Middle frontal gyrus (tissue), 1 donor: ENCODE results near the gene CPT1A.

ENCODE experiments used
- DNase-seq: peaks from one replicate; pipeline ENCODE4 v3.0.0-alpha.2; 2015; ENCODE audit warnings: low spot score; ENCODE audit errors: extremely low spot score

The CPT1A gene

DNA sequence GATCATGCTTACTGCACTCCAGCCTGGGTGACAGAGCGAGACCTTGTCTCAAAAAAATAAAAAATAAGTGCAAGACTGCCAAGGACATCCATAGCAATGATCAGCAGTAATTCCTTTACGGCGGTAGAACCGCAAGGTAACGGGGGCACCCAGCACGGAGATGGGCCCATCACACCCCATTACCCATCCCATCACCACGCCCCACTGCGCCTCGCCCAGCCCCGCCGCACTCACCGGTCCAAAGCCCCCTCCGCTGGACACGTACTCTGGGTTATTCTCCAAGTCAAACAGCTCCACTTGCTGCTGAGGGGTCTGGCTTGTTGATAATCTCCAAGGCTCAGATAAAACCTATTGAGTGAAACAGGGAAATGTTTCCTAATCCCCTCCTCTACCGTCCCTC, 81.7 kb downstream of the CPT1A start:
- no peak for DNase-seq

DNA sequence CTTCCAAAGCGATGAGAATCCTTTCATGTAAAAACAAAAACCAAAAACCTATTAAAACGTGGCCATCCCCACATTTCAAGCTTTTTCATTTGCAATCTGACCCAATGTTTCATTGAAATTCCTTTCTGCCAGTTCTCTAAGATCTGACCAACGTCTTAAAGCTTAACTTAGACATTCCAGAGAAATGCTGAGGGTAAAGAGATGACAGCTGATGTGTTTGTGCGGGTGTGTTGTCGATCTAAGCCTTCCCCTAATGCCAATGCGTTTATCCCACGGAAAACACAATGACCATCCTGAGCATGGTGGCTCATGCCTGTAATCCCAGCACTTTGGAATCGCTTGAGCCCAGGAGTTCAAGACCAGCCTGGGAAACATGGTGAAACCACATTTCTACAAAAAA, 84.0 kb downstream of the CPT1A start:
- no peak for DNase-seq

DNA sequence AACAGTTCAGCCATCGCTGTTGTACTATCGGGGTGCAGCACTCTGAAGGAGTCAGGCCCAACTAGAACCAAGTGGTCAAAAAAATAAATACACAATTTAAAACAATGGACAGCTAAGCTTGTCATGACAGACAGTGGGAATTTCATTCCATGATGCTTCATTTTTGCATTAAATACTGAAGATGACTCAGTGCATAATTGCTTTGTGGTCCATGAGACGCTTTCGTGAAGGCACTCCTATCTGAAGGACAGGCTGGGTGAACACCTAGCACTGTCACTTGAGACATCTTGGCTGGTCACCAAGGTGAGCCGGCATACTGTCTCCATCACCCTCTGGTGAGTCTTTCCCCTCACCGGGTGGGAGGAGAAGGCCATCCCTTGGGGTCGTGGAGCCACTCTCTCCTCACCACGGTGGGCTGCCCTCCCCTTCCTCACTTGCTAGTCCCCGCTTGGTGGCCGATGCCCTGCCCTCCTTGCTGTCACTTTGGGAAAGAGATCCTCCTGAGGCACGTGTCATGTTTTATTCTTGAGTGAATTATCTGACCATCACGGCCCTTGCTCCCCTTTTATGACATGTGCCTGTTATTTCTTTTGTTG, 85.4 kb downstream of the CPT1A start:
- DNase-seq: no peak

DNA sequence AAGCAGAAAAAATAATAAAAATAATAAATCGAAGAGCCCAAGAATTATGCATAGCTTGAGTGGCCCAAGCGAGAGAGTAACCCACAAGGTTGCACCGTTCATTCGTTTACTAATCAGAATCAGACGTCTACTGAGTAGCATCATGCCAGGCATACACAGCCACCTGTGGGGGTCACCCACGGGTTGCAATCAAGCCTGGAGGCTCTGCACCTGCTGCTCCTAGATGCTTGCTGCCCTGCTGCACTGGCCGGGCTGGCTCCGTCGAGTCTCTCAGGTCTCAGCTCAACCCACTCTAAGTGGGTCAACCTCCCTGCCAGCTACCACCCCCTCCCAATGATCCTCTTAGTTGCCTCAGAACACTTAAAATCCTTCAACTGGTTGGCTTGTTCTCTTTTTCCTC, 88.4 kb downstream of the CPT1A start:
- no peak for DNase-seq

DNA sequence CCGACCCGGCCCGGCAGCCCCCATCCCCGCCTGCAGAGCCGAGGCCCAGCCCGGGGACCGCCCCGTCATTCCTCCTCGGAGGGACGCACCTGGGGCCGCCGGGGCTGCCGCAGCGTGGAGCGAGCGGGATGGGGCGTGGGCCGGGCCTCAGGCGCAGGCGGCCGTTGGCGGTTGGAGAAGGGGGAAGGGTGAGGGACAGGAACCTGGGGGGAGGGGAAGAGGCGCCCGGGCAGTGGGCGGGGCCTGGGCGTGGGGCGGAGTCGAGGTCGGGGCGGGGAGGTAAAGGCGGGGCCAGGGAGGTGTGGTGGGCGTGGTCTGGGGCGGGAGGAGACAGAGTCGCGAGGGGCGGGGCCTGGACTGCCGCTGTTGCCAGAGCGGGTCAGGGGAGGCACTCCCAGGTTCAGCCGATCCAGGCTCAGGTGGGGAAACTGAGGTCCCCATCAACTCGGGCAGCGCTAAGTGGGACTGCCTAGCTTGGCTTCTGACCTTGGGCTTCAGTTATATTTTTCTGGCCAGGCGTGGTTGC, 90.3 kb downstream of the CPT1A start, which contains the start of gene TESMIN:
TESMIN (minus strand) TSS at position 190 of the 526 bp plus-strand sequence. CDS start 860 bp downstream, outside the sequence.
- no peak for DNase-seq

DNA sequence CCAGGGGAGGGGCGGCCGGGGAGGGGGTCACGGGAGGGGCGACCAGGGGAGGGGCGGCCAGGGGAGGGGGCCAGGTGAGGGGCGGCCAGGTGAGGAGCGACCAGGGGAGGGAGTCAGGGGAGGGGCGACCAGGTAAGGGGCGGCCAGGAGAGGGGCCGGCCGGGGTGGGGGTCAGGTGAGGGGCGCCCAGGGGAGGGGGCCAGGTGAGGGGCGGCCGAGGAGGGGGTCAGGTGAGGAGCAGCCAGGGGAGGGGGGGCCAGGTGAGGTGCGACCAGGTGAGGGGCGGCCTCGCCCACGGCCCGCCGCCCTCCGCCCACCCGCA, 90.8 kb downstream of the CPT1A start:
- no peak for DNase-seq

DNA sequence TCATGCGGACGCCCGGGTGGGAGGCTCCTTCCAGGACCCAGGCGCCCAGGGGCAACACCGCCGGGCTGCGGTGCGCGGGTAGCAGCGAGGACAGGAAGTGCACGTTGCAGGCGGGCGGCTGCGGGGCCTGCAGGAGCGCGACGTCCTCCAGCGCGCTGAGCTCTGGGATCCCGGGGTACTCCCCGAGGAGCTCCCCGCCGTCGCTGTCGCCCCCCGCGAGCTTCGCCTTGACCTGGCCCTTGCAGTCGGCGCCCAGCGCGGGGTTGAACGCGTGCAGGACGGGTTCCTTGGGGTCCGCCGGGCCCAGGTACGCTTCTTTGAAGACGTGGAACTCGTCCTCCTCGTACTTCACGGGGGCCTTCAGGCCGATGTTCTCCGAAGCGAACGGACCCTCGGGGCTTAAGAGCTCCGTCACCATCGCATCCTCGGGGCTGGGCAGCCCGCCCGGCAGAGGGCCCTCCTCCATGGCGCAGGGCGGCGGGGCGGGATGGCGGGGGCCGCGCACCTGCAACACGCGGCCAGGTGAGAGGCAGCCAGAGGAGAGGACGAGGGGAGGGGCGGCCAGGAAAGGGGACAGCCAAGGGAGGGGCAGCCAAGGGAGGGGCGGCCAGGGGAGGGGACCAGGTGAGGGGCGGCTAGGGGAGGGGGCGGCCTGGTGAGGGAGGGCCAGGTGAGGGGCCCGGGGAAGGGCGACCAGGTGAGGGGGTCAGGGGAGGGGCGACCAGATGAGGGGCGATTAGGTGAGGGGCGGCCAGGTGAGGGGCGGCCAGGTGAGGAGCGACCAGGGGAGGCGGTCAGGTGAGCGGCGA, 91.3 kb downstream of the CPT1A start:
- DNase-seq: no peak

DNA sequence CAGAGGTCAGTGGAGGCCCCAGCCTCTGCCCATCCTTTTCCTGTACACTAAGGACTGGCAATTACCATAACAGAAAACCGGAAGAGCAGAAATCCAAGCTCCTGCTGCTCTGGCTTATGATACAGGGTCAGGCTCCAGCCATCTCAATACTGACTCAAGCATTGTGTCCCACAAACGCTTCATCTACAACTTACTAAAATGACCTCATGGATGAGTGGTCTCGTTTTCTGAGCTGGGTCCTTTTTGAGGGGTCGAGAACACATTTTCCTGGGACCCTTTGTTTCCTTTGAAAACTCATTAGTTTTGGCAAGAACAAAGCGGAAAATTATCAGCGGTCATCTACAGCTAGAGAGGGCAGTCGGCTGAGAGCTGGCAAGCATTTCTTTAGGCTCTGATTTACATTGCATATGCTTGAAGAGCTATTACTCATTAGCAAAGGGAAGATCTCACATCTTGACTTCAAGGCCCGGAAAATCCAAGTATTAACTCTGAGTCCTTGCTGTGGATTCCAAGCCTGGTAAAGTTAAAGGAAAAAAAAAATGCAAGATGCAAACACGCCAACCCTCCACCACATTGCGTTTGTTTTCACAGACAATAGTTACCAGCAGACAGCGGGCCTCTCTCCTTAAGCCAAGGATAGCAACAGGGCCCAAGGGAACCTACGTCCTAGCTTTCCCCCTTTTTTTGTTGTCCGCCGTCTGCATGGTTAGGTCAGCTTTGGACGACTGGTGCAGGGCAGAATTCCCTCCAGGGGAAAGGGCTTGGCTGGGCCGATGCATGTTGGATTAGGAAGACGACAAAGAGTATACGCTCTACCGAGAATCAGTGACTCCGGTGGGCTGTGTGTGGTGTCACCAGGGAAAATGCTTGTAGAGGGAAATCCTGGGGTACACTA, 92.2 kb downstream of the CPT1A start:
- DNase-seq: no peak

DNA sequence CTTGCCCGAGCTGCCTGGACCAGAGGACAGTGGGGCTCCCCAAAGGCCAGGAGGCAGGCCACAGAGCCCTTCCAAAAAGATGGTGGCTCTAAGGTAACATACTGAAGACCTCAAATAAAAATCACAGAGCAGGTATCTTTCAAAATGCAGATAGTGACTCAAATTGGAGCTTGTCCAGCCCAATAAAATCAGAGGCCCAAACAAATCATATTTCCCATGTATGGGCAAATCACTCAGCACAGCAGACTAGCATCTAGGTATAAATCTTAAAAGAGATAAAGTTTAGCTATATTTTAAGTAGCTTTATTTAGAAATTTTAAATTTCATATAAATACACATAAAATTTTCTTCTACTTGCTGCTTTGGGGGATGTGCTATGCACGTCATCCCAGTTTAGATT, 93.7 kb downstream of the CPT1A start:
- DNase-seq: no peak

DNA sequence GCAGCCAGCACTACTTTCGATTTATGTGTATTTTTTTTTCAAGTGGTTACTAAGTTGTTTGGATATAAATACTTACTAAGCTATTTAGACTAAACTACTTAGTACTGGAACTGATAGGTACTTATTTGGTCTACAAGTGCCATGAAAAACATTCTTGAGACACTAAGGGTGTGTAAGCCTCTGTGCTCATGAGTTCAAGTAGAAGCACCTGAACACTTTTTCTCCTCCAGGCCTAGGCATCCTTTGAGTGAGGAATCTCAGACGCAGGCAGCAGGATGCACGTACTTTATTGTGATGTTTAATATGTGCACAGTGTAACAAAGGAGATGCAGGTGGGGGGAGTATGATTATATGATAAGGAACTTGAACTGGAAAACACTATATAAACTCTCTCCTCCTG, 98.2 kb downstream of the CPT1A start:
- no peak for DNase-seq

DNA sequence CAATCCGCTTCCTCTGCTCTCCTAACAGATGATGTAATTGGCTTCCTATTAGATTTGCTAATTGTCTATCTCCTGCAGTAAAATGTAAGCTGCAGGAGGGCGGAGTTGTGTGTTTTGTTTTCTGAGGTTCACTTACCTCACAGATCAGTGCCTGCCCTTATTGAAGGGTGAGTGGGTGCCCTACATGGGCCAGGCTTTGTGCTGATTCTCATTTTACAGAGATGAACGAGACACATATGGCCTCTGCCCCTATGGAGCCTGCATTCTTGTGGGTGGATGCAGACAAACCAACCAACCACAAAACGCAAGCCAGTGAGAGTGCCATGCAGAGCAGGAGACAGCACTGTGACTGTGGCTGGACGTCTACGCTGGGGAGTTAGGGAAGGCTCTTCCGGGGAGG, 100.3 kb downstream of the CPT1A start:
- DNase-seq: no peak

DNA sequence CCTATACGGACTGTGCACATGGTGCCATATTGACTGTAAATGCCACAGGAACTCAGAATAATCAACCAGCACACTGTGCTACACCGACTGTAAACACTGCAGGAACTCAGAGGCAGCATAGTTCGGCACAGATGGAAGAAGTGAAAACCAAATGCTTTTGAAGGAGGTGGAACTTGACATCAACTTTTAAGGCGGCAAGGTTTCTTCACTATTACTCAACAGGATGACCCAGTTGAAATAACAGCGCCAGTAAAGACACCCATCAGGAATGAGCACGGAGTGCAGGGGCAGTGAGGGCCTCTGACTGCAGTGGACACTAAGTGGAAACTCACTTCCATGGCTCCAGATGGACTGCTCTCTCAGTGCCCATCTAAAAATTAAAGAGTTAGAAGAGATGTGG, 106.1 kb downstream of the CPT1A start:
- no peak for DNase-seq

DNA sequence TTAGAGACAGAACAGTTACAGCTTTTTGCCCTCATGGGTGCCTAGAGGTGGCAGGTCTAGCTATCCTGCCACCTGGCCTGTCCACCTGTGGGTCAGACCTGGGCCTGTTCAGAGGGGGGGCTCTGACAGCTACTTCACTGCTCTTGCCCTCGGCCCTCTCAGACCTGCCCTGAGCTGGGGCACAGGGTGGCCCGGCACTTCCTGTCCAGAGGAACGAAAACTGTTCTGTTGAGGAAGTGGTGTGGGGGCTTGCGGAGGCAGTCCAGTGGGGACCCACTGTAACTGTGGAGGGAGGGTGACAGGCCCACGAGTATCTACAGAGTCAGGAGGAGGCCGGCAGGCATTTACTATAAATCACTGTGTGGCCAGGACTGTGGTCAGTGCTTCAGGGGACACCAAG, 106.6 kb downstream of the CPT1A start:
- DNase-seq: no peak

DNA sequence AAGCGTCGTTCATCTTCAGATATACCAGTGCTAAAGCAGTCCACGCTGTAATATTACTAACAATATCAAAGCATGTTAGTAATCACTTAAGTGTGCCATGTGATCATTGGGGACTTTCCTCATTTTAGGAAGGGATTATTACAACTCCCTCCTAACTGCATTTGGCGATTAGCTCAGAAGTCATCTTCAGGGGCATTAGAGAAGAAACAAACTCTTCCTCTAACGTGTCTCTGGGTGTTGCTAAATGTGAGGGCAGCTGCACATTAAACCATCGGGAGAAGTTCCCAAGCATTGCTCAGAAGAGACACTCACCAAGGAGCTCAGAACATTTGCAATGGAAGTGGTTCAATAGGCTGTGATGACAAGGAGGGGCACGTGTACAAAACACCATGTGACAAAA, 107.6 kb downstream of the CPT1A start:
- DNase-seq: no peak

DNA sequence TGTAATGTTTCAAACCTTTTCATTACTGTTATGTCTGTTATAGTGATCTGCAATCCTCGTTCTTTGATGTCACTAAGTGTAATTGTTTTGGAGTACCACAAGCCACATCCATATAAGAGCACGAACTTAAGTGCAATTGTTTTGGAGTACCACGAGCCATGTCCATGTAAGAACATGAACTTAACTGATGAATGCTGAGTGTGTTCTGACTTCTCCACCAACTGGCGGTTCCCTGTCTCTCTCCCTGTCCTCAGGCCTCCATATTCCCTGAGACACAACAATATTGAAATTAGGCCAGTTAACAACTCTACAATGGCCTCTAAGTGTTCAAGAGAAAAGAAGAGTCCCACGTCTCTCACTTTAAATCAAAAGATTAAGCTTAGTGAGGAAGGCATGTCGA, 113.9 kb downstream of the CPT1A start:
- DNase-seq: no peak

DNA sequence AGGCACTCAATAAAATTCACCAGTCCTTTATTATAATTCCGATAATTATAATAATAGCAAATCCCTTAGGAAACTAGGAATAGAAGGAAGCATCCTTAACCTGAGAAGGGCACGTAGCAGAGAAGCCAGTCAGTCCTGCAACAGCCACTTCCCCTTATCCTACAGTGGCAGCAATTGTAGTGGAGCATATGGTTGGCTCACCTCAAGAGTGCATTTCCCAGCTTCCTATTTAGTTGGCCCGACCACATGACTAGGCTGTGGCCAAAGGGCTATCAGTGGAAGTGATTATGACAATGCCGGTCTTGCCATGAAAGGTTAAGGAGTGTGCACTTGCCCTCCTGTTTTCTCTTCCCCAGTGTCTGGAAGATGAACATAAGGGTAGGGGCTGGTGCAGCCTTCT, 117.4 kb downstream of the CPT1A start:
- DNase-seq: no peak

DNA sequence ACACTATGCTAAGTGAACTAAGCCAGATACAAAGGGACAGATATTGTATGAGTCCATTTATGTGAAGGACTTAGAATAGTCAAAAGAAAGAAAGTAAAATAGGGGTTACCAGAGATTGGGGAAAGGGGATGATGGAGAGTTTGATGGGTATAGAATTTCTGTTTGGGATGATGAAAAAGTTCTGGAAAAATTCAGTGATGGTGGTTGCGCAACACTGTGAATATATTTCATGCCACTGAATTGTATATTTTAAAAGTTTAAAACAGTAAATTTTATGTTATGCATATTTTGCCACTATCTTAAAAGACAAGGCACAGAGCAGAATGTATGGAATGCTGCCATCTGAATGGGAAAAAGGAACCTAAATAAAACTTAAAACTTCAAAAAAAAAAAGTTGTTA, 119.6 kb downstream of the CPT1A start:
- DNase-seq: no peak

DNA sequence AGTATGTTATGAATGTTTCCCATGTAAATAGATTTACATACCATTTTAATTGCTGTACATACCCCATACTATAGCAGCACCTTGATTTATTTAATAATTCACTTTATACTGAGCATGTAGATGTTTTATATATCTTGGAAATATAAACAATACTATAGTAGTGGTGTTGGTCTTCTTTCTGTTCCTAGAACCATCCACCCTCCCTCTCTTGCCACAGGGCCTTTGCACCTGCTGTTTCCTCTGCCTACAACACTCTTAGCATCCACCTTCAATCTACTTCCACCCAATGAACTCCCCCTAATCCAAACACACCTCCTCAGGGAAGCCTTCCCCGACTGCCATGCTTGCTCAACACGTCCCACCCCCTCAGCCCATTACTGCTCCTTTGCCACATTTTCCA, 120.6 kb downstream of the CPT1A start:
- no peak for DNase-seq

DNA sequence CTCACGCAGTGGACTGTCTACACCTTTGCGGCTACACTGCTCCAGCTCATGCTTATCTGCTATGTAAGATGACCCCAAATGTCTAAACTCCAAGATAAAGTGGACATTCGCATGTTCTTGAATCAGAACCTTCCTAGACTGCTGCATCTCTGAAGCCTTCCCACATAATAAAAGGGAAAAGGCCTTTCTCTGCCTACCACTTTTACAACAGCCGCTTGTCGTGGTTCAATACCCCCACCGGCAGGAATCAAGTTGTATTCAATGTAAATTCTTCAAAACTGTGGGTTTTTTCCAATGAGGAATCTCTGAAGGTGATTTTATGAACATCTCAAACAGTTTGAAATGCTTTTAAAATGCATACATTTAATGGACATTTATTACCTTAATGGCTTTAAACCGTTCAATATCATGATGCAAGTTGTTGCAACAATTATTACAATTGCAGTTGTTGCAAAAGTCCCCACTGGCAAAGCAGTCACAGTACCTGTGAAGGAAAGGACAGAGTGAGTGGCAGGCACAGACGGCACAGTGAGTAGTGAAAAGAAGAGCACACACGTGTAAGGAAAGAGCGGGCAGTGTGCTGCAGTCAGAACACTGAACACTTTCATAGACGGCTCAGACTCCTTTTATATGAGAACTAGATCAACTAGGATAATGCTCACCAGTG, 126.1 kb downstream of the CPT1A start:
- no peak for DNase-seq

DNA sequence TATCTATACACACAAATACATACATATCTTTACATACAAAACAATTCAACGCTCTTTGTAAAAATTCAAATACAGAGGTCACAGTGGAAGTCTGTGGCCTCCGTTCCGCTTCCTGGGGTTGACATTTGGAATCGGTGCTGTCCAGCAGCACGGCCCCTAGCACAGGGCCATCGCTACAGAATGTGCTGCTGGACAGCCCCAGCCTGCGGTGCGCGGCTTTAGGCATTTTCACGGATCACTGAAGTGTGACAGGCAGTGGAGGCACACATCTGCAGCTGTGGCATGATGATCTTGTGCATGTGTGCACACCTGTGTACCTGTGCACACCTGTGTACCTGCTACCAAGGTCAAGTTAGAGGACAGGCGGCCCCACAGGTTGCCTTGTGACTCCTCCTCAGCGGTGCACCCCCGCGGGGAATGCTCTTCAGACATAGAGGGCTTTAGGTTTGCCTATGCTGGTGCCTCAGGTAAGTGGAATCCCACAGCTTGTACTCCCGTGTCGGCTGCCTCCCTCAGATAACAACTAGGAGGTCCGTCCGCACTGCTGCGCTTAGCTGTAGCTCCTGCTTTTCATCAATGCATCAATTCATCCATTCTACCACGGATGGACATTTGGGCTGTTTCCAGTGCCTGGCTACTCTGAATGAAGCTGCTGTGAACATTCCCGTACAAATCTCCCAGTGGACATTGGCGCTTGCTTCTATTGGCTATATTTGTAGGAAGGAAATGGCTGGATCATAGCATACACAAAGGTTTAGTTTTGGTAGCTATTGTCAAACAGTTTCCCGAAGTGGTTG, 127.5 kb downstream of the CPT1A start:
- no peak for DNase-seq

DNA sequence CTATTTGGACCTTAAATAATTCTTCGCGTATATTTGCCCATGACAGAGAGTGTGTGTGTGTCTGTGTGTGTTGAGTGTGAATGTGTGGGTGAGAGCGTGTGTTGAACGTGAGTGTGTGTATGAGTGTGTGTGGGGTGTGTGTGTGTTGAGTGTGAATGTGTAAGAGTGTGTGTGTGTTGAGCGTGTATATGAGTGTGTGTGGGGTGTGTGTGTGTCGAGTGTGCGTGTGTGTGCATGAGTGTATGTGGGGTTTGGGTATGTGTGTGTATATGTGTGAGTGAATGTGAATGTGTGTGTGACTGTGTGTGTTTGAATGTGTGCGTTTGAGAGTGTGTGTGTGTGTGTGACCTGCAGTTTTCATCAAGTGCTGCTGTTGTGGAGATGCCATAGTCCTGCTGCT, 130.6 kb downstream of the CPT1A start:
- no peak for DNase-seq
